HepG2 (cell line): ENCODE measurements around the gene UTS2R. TPM values are rescaled to one million over a fixed set of nuclear protein-coding genes. Genes with fewer than 3 reads are reported as not detected.

ENCODE experiments used
- ARNTL ChIP-seq: sonication (generic); formaldehyde crosslinking; IDR thresholded peaks from 2 replicates; pipeline ENCODE4 v1.4.0; 2020; ENCODE audit warnings: mild to moderate bottlenecking, missing genetic modification reagents
- CBX2 ChIP-seq, 2 experiments: fragments of 200-600 bp in 1 of 2; sonication (generic); formaldehyde crosslinking in 1 of 2; IDR thresholded peaks; 2 replicates each; pipeline versions ENCODE4 v1.7.0 to v1.8.1; 2018 to 2022; ENCODE audit warnings: low read depth in 2 of 2, low read length in 1 of 2, mild to moderate bottlenecking in 1 of 2, missing genetic modification reagents in 1 of 2
- CREBL2 ChIP-seq: sonication (generic); formaldehyde crosslinking; IDR thresholded peaks from 2 replicates; pipeline ENCODE4 v1.8.1; 2023; ENCODE audit warnings: missing genetic modification reagents, mild to moderate bottlenecking, borderline replicate concordance
- FOSL1 ChIP-seq: sonication (generic); formaldehyde crosslinking; IDR thresholded peaks from 2 replicates; pipeline ENCODE4 v1.9.0; 2021; ENCODE audit warnings: missing genetic modification reagents, borderline replicate concordance
- GABPB1 ChIP-seq: IDR thresholded peaks from 2 replicates; pipeline ENCODE4 v1.6.1; 2016; ENCODE audit warnings: mild to moderate bottlenecking, missing genetic modification reagents, moderate library complexity, missing compliant biosample characterization
- MED1 ChIP-seq: sonication (generic); formaldehyde crosslinking; IDR thresholded peaks from 2 replicates; pipeline ENCODE4 v1.4.0; 2020; ENCODE audit warnings: missing genetic modification reagents
- NCOA2 ChIP-seq: sonication (generic); formaldehyde crosslinking; IDR thresholded peaks from 2 replicates; pipeline ENCODE4 v1.8.0; 2022; ENCODE audit warnings: inconsistent platforms
- NFYB ChIP-seq: sonication (generic); formaldehyde crosslinking; IDR thresholded peaks from 2 replicates; pipeline ENCODE4 v1.4.0; 2020; ENCODE audit warnings: missing genetic modification reagents
- PITX1 ChIP-seq: sonication (generic); formaldehyde crosslinking; IDR thresholded peaks from 2 replicates; pipeline ENCODE4 v1.5.1; 2020; ENCODE audit warnings: mild to moderate bottlenecking, missing genetic modification reagents
- RORA ChIP-seq: sonication (generic); formaldehyde crosslinking; IDR thresholded peaks from 2 replicates; pipeline ENCODE4 v1.5.0; 2020; ENCODE audit warnings: mild to moderate bottlenecking, missing genetic modification reagents, moderate library complexity
- SNAPC2 ChIP-seq: sonication (generic); formaldehyde crosslinking; IDR thresholded peaks from 2 replicates; pipeline ENCODE4 v1.8.1; 2022; ENCODE audit warnings: mild to moderate bottlenecking, missing genetic modification reagents
- SUZ12 ChIP-seq: fragments of 150-350 bp; IDR thresholded peaks from 2 replicates; pipeline ENCODE4 v1.6.1; 2014; ENCODE audit warnings: low read depth, low read length
- ZBED4 ChIP-seq: sonication (generic); formaldehyde crosslinking; IDR thresholded peaks from 2 replicates; pipeline ENCODE4 v1.4.0; 2020; ENCODE audit warnings: missing genetic modification reagents, borderline replicate concordance
- ZBTB20 ChIP-seq: sonication (generic); formaldehyde crosslinking; IDR thresholded peaks from 2 replicates; pipeline ENCODE4 v1.8.1; 2023; ENCODE audit warnings: missing genetic modification reagents, low read depth, mild to moderate bottlenecking, borderline replicate concordance
- ZNF292 ChIP-seq: sonication (generic); formaldehyde crosslinking; IDR thresholded peaks from 2 replicates; pipeline ENCODE4 v1.8.1; 2022; ENCODE audit warnings: mild to moderate bottlenecking, low read depth, missing genetic modification reagents, borderline replicate concordance
- ZNF577 ChIP-seq: sonication (generic); formaldehyde crosslinking; IDR thresholded peaks from 2 replicates; pipeline ENCODE4 v1.4.0; 2020; ENCODE audit warnings: mild to moderate bottlenecking, low read depth, missing genetic modification reagents, borderline replicate concordance
- ZNF674 ChIP-seq: sonication (generic); formaldehyde crosslinking; IDR thresholded peaks from 2 replicates; pipeline ENCODE4 v1.5.0; 2020; ENCODE audit warnings: low read depth, mild to moderate bottlenecking, missing genetic modification reagents
- polyA plus RNA-seq, 8 experiments: library from polyadenylated mRNA; depleted of rRNA in 3 of 8; stranded (reverse) in 7 of 8; unstranded in 1 of 8; fragments of >200 nt; fragmentation: Illumina TruSeq in 4 of 8; extraction: Trizol in 4 of 8; gene quantifications; 2 replicates each; pipeline versions ENCODE4 v1.2.1 to v1.2.3, GENCODE V29; 2011 to 2016; ENCODE audit warnings: low read depth in 4 of 8, missing spikeins in 1 of 8, mixed read lengths in 1 of 8; ENCODE audit not compliant: insufficient read depth in 1 of 8
- total RNA-seq, 5 experiments: library from RNA; depleted of rRNA; stranded (reverse); fragments of >200 nt; fragmentation: Illumina TruSeq; extraction: Trizol; gene quantifications; 2 replicates each; pipeline ENCODE4 v1.2.3, GENCODE V29; 2016; ENCODE audit warnings: low read depth in 1 of 5
- TF ChIP-seq, protein P1 (sequence below): sonication (generic); formaldehyde crosslinking; IDR thresholded peaks from 2 replicates; pipeline ENCODE4 v1.5.0; 2020; ENCODE audit warnings: mild to moderate bottlenecking, missing genetic modification reagents
- TF ChIP-seq, protein P2 (sequence below): sonication (generic); formaldehyde crosslinking; IDR thresholded peaks from 2 replicates; pipeline ENCODE4 v1.5.0; 2020; ENCODE audit warnings: missing genetic modification reagents
- TF ChIP-seq, protein P3 (sequence below): sonication (generic); formaldehyde crosslinking; IDR thresholded peaks from 2 replicates; pipeline ENCODE4 v1.8.0; 2022; ENCODE audit warnings: low read depth, missing genetic modification reagents

UTS2R gene
- total and polyA plus RNA-seq, 2 of the 13 experiments (the other 11 are each of a cell fraction or from before 2014, with no cell fraction given) = 0.13 to 0.15 TPM

DNA sequence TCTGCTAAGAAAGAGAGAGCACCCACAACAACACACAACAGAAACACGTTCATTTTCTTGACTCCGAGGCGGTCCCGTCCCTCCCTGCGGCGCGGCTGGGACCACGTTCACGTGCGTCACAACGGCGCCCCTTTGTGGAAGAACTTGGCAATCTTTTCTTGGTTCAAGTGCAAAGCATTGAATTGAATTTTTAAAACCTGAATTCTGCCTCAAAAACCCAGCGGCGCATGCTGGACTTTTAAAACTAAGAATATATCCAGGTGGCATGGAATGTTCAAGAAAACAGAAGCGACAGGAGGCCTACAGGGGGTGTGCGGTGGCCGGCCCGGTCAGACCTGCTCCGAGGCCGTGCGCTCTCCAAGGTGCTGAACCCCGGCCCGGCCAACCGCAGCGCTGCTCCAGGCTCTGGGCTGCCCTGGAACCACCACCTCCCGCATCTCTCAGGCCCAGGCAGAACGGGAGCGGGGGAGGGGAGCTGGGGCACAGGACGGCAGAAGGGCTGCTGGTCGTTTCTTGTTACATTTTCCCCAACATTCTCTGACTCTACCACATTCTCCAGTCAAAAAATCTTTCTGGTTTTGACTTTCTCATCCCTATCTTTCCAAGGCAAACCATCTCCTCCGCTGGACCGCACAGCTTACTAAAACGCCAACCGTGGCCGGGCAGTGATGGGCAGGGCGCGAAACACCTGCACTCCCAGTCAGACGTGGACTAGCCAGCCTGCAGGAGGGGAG, 43.1 kb downstream of the UTS2R start (continued):
- TF ChIP-seq ZNF577 (CRISPR knock-in tag) (no peak), ZNF674 (CRISPR knock-in tag) (0 out of 2 replicates have a peak, but pooled peaks have one; percentile 54), ZNF292 (CRISPR knock-in tag) (0 out of 2 replicates have a peak, but pooled peaks have one; percentile 23), MED1 (CRISPR knock-in tag) (peak; percentile 69), CREBL2 (CRISPR knock-in tag) (peak; percentile 83; the same call in 1 of the 2 replicates), SUZ12 (no peak), CBX2 (IDR thresholded peaks at IDR 0.05; ENCODE audit: low read depth, low read length) (no peak), CBX2 (CRISPR knock-in tag; IDR thresholded peaks at IDR 0.05; ENCODE audit: low read depth) (no peak), NCOA2 (CRISPR knock-in tag) (peak; percentile 67), ZBED4 (CRISPR knock-in tag) (peak; percentile 97), ZBTB20 (peak; percentile 96; the same call in 1 of the 2 replicates), GABPB1 (CRISPR knock-in tag) (peak; percentile 71), SNAPC2 (CRISPR knock-in tag) (peak; percentile 84; the same call in 1 of the 2 replicates), PITX1 (CRISPR knock-in tag) (peak; percentile 87), ARNTL (CRISPR knock-in tag) (peak; percentile 78; the same call in 1 of the 2 replicates), NFYB (CRISPR knock-in tag) (peak; percentile 55), RORA (no peak; the same call in 1 of the 2 replicates), FOSL1 (CRISPR knock-in tag) (no peak)
- TF ChIP-seq, protein P1, sequence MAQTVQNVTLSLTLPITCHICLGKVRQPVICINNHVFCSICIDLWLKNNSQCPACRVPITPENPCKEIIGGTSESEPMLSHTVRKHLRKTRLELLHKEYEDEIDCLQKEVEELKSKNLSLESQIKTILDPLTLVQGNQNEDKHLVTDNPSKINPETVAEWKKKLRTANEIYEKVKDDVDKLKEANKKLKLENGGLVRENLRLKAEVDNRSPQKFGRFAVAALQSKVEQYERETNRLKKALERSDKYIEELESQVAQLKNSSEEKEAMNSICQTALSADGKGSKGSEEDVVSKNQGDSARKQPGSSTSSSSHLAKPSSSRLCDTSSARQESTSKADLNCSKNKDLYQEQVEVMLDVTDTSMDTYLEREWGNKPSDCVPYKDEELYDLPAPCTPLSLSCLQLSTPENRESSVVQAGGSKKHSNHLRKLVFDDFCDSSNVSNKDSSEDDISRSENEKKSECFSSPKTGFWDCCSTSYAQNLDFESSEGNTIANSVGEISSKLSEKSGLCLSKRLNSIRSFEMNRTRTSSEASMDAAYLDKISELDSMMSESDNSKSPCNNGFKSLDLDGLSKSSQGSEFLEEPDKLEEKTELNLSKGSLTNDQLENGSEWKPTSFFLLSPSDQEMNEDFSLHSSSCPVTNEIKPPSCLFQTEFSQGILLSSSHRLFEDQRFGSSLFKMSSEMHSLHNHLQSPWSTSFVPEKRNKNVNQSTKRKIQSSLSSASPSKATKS = peak; percentile 89; the same call in 1 of the 2 replicates
- TF ChIP-seq, protein P2, sequence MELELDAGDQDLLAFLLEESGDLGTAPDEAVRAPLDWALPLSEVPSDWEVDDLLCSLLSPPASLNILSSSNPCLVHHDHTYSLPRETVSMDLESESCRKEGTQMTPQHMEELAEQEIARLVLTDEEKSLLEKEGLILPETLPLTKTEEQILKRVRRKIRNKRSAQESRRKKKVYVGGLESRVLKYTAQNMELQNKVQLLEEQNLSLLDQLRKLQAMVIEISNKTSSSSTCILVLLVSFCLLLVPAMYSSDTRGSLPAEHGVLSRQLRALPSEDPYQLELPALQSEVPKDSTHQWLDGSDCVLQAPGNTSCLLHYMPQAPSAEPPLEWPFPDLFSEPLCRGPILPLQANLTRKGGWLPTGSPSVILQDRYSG = peak; percentile 99
- TF ChIP-seq, protein P3, sequence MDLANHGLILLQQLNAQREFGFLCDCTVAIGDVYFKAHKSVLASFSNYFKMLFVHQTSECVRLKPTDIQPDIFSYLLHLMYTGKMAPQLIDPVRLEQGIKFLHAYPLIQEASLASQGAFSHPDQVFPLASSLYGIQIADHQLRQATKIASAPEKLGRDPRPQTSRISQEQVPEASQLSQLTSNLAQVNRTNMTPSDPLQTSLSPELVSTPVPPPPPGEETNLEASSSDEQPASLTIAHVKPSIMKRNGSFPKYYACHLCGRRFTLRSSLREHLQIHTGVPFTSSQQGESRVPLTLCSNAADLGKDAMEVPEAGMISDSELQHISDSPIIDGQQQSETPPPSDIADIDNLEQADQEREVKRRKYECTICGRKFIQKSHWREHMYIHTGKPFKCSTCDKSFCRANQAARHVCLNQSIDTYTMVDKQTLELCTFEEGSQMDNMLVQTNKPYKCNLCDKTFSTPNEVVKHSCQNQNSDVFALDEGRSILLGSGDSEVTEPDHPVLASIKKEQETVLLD (CRISPR knock-in tag) = peak; percentile 41; the same call in 1 of the 2 replicates
